Keratinocyte (primary cell): Measurements from ENCODE around the gene GLI2. TPM values are rescaled to one million over a fixed set of nuclear protein-coding genes. Genes with fewer than 3 reads are reported as not detected.

Experiments
- DNase-seq: peaks from one replicate; pipeline ENCODE4 v3.0.0-alpha.2; 2011; ENCODE audit warnings: low read depth, missing footprints, low spot score
- FAIRE-seq: peaks from 2 replicates; lab custom pipeline; 2011; peaks lifted over from hg19 to GRCh38; lab: Jason Lieb, UNC
- H2AFZ ChIP-seq: 2 replicates; pipeline ENCODE4 v1.6.0; 2012; ENCODE audit warnings: low read length, control low read depth, inconsistent platforms; ENCODE audit not compliant: control insufficient read depth
- H3K27ac ChIP-seq: 2 replicates; pipeline ENCODE4 v1.5.1; 2011; ENCODE audit warnings: low read length; ENCODE audit not compliant: control insufficient read depth, insufficient read depth
- H3K27me3 ChIP-seq: 3 replicates; pipeline ENCODE4 v1.6.0; 2011; ENCODE audit warnings: low read length; ENCODE audit not compliant: control insufficient read depth, insufficient read depth; ENCODE audit errors: extremely low read depth
- H3K36me3 ChIP-seq, 2 experiments: 2 replicates in 1 of 2; 3 replicates in 1 of 2; pipeline ENCODE4 v1.5.1; 2011; ENCODE audit warnings: low read length in 2 of 2, mild to moderate bottlenecking in 1 of 2; ENCODE audit not compliant: control insufficient read depth in 2 of 2, insufficient read depth in 2 of 2; ENCODE audit errors: extremely low read depth in 1 of 2
- H3K4me1 ChIP-seq: 3 replicates; pipeline ENCODE4 v1.5.1; 2011; ENCODE audit warnings: low read length; ENCODE audit not compliant: control insufficient read depth, insufficient read depth; ENCODE audit errors: extremely low read depth
- H3K4me2 ChIP-seq: 3 replicates; pipeline ENCODE4 v1.6.0; 2011; ENCODE audit warnings: low read depth, low read length; ENCODE audit not compliant: control insufficient read depth, insufficient read depth; ENCODE audit errors: extremely low read depth
- H3K4me3 ChIP-seq, 3 experiments: fragments of 200-600 bp in 1 of 3; sonication (generic) in 1 of 3; 2 replicates in 2 of 3; 3 replicates in 1 of 3; pipeline ENCODE4 v1.5.1; 2011 to 2016; ENCODE audit warnings: low read length in 3 of 3, mild to moderate bottlenecking in 3 of 3, control low read depth in 2 of 3, inconsistent platforms in 1 of 3, low read depth in 1 of 3, mixed read lengths in 1 of 3, mixed run types in 1 of 3, moderate library complexity in 1 of 3; ENCODE audit not compliant: control insufficient read depth in 2 of 3, insufficient read depth in 2 of 3; ENCODE audit errors: extremely low read depth in 1 of 3
- H3K79me2 ChIP-seq: 2 replicates; pipeline ENCODE4 v1.6.0; 2012; ENCODE audit warnings: low read length; ENCODE audit not compliant: control insufficient read depth, insufficient read depth
- H3K9ac ChIP-seq: 3 replicates; pipeline ENCODE4 v1.6.0; 2011; ENCODE audit warnings: low read length; ENCODE audit not compliant: control insufficient read depth, insufficient read depth; ENCODE audit errors: extremely low read depth
- H3K9me1 ChIP-seq: 3 replicates; pipeline ENCODE4 v1.6.0; 2011; ENCODE audit warnings: low read length; ENCODE audit not compliant: control insufficient read depth, insufficient read depth; ENCODE audit errors: extremely low read depth
- H3K9me3 ChIP-seq: 2 replicates; pipeline ENCODE4 v1.5.1; 2012; ENCODE audit warnings: low read depth, low read length; ENCODE audit not compliant: control insufficient read depth
- H4K20me1 ChIP-seq: 3 replicates; pipeline ENCODE4 v1.6.0; 2011; ENCODE audit warnings: low read length; ENCODE audit not compliant: control insufficient read depth, insufficient read depth; ENCODE audit errors: extremely low read depth
- CTCF ChIP-seq, 3 experiments: IDR thresholded peaks in 1 of 3; conservative IDR thresholded peaks in 1 of 3; optimal IDR thresholded peaks in 1 of 3; 2 replicates in 2 of 3; 3 replicates in 1 of 3; pipeline versions ENCODE3 to v1.5.1; 2011; ENCODE audit warnings: low read length in 3 of 3, mild to moderate bottlenecking in 3 of 3, moderate library complexity in 2 of 3, control low read depth in 1 of 3, inconsistent platforms in 1 of 3; ENCODE audit not compliant: insufficient read depth in 2 of 3; ENCODE audit errors: extremely low read depth in 1 of 3
- EZH2 ChIP-seq: IDR thresholded peaks from one replicate; pipeline ENCODE4 v1.6.1; 2012; ENCODE audit warnings: inconsistent platforms, mild to moderate bottlenecking, low read length, moderate library complexity
- dilution Hi-C: fragments of 300-500 bp; cut with MboI; formaldehyde crosslinking; loops from one replicate; pipeline ENCODE4 v1.7.0; 2020; ENCODE audit warnings: low sequenced_read_pairs; ENCODE audit not compliant: extremely low pct_ligation_motif_present
- polyA plus RNA-seq, 5 experiments: library from polyadenylated mRNA; depleted of rRNA in 3 of 5; stranded (reverse) in 3 of 5; stranded (forward) in 1 of 5; unstranded in 1 of 5; fragments of >200 nt; gene quantifications; 1 replicate in 1 of 5; 2 replicates in 3 of 5; 3 replicates in 1 of 5; pipeline versions ENCODE4 v1.2.1 to v1.2.3, GENCODE V29; 2011 to 2012; ENCODE audit warnings: missing spikeins in 2 of 5, low read depth in 1 of 5, low replicate concordance in 1 of 5

The GLI2 gene
- polyA plus RNA-seq, 1 donor (not counting 4 experiments of a cell fraction or from before 2014, with no cell fraction given), result 0.04 TPM

- DNase-seq (no peak), FAIRE-seq (no peak)
- Histone ChIP-seq H3K27me3 (no peaks in the 10 kb centered on the region), H3K79me2 (no peaks in the 10 kb centered on the region), H3K36me3 (no peaks in the 10 kb centered on the region), H3K4me2 (no peak overlapping the region), H3K9me3 (no peaks in the 10 kb centered on the region), H2AFZ (no peak overlapping the region), H4K20me1 (no peaks in the 10 kb centered on the region), H3K27ac (no peak overlapping the region), H3K4me1 (no peaks in the 10 kb centered on the region), H3K9ac (no peak overlapping the region), H3K4me3 (no peak overlapping the region), H3K9me1 (no peaks in the 10 kb centered on the region)
- dilution Hi-C loops, result no loop called here
- TF ChIP-seq EZH2 (no peak), CTCF (optimal IDR thresholded peaks at IDR 0.05 in 1 of 3, IDR thresholded peaks at IDR 0.05 in 1 of 3, conservative IDR thresholded peaks at IDR 0.05 in 1 of 3; ENCODE audit: extremely low read depth in 1 of 3, insufficient read depth in 2 of 3, low read length in 3 of 3) (no peak)
These were observed 32.7 kb downstream of the GLI2 start for GRCh38 chr2:120768112-120769048.

DNA sequence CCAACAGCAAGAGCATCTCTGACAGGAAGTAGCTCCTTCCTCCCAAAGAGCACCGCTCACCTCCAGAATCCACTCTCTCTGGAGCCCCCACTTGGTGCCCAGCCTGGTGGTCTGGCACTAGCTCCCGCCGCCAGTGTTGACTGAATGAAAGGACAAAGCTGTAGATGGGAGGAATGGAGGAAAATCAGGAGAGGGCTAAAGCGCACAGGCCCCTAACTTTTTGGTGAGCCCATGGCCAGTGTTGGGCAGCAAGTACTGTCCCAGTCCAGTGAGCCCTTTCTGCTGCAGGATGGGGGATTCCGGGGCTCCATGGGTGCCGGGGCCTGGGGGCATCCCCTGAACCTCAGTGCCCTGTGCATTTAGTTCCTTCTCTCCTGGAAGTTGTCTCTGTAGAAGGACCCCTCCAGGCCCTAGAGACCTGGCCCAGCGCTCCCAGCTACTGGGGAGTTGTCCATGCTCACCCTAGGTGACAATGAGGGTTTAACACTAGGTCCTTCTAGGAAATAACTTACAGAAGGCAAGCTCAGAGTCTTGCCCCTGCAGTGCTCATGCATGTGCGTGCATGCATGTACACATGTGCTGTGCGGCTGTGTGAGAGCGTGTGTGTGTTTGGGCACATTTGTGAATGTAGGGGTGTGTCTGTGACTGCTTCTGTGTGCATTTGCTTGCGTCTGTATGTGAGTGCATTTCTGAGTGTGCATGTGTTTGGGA lies 33.6 kb downstream of the GLI2 start:
- H3K27me3 ChIP-seq, result no peaks in the 10 kb centered on the region
- H3K4me2 ChIP-seq, result no peak overlapping the region
- H3K9ac ChIP-seq, result no peak overlapping the region
- no peak overlapping the region for H3K4me3 ChIP-seq
- H4K20me1 ChIP-seq, result no peaks in the 10 kb centered on the region
- H2AFZ ChIP-seq, result no peak overlapping the region
- no peaks in the 10 kb centered on the region for H3K79me2 ChIP-seq
- FAIRE-seq (no peak), DNase-seq (no peak)
- dilution Hi-C loops, result no loop called here
- no peaks in the 10 kb centered on the region for H3K36me3 ChIP-seq
- TF ChIP-seq CTCF (optimal IDR thresholded peaks at IDR 0.05 in 1 of 3, IDR thresholded peaks at IDR 0.05 in 1 of 3, conservative IDR thresholded peaks at IDR 0.05 in 1 of 3; ENCODE audit: extremely low read depth in 1 of 3, insufficient read depth in 2 of 3, low read length in 3 of 3) (no peak), EZH2 (no peak)
- no peak overlapping the region for H3K27ac ChIP-seq
- H3K9me3 ChIP-seq, result no peaks in the 10 kb centered on the region
- no peaks in the 10 kb centered on the region for H3K9me1 ChIP-seq
- no peaks in the 10 kb centered on the region for H3K4me1 ChIP-seq
